CD4-positive, alpha-beta T cell treated with Interferon alpha-2 for 1 hour (primary cell): ENCODE measurements around the gene CYP2A13.
A peak's percentile ranks its signal among the peaks of the same experiment; 100 is the strongest.
"Not testable (repeated sequence)": the region's sequence is repeated elsewhere in the genome, so short reads cannot be mapped to it uniquely, and the experiment has no call there.

Source experiments
- DNase-seq, 2 donors: peaks; one replicate each; pipeline ENCODE4 v3.0.0-alpha.2; 2020 to 2022

Gene CYP2A13, protein sequence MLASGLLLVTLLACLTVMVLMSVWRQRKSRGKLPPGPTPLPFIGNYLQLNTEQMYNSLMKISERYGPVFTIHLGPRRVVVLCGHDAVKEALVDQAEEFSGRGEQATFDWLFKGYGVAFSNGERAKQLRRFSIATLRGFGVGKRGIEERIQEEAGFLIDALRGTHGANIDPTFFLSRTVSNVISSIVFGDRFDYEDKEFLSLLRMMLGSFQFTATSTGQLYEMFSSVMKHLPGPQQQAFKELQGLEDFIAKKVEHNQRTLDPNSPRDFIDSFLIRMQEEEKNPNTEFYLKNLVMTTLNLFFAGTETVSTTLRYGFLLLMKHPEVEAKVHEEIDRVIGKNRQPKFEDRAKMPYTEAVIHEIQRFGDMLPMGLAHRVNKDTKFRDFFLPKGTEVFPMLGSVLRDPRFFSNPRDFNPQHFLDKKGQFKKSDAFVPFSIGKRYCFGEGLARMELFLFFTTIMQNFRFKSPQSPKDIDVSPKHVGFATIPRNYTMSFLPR

DNA sequence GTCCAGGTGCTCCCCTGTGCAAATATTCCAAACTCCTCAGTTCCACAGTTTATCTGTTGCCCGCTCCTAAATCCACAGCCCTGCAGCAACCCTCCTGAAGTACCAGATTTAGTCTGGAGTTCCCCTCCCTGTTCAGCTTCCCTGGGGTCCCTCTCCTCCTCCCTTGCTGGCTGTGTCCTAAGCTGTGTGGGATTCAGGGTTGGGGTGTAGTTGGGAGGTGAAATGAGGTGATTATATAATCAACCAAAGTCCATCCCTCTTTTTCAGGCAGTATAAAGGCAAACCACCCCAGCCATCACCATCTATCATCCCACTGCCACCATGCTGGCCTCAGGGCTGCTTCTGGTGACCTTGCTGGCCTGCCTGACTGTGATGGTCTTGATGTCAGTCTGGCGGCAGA, at the start of gene CYP2A13:
CYP2A13 (plus strand) TSS at position 301 of the 400 bp plus-strand sequence; CDS start at position 322, 21 bp downstream.
- DNase-seq, result no peak

DNA sequence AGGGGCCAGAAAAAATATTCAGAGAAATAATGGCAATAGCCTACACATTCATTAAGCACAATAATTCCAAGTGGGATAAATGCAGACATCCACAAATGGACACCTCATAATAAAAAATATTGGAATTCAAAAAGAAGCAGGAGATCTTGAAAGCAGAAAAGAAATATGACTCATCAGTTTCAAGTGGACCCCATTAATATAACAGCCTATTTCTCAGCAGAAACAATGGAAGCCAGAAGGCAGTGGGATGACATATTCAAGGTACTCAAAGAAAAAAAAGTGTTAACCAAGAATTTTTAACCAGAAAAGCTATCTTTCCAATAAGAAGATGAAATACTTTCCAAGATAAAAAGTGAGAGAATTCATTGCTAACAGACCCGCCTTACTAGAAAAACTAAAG, 48.4 kb upstream of the CYP2A13 start:
- DNase-seq, result no peak

DNA sequence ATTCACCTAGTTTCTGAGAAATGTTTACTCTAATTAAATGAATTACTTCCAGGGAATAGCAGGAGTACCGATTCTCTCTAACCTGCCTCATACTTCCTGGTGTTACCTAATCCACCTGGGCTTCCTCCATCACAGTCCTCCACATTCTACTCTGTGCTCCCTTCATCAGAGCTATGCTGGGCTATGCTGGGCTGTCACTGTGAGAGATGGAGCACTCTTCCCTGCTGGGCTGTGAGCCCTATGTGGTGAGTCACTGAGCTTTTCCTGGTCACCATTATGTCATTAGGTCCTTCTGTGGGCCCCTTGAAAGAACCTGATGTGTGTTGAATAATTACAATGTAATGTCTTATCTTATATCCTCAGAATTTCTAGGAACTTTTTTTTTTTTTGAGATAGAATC, 43.2 kb upstream of the CYP2A13 start:
- not testable (repeated sequence) for DNase-seq

DNA sequence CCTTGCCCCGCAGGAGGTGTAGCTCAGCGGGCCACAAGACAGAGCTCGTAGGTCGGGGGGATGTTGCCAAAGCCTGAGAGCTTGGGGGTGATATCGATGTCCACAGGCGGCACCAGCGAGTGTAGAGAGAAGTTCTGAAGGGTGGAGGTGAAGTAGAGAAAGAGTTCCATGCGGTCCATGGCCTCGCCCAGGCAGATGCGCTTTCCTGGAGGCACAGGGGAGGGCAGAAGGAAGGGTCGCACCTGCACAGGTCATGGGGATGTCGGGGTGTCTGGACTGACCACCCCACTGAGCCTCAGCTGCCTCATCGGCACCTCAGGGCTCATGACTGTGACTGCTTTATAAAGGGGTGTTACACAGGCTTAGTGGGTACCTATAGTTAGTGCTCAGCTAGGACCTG, 37.8 kb upstream of the CYP2A13 start:
- no peak for DNase-seq

DNA sequence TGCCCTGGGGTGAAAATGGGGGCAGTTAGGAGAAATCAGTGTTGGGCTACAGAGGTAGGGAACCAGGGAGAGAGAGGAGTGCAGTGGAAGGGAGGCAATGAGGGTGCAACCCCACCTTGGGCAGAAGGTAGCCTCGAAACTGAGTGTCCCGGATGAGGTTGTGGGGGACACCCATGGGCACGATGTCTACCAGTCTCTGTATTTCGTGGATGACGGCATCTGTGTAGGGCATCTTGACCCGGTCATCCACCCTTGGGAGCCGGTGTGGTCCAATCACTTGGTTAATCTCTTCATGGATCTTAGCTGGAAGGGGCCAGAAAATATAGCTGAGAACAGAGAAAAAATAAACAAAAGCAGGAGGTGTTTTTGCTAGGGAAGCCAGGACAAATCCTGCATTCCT, 36.1 kb upstream of the CYP2A13 start:
- DNase-seq, result not testable (repeated sequence)

DNA sequence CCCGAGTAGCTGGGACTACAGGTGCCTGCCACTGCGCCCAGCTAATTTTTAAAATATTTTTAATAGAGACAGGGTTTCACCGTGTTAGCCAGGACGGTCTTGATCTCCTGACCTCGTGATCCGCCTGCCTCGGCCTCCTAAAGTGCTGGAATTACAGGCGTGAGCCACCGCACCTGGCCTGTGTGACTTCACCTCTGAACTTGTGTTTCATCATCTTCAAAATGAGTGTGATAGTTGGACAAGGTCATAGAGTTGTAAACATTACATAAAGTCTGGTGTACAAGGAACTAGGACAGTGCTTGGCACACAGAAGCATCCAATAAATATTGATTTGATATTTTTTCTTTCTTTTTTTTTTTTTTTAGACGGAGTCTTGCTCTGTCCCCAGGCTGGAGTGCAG, 34.9 kb upstream of the CYP2A13 start:
- not testable (repeated sequence) for DNase-seq

DNA sequence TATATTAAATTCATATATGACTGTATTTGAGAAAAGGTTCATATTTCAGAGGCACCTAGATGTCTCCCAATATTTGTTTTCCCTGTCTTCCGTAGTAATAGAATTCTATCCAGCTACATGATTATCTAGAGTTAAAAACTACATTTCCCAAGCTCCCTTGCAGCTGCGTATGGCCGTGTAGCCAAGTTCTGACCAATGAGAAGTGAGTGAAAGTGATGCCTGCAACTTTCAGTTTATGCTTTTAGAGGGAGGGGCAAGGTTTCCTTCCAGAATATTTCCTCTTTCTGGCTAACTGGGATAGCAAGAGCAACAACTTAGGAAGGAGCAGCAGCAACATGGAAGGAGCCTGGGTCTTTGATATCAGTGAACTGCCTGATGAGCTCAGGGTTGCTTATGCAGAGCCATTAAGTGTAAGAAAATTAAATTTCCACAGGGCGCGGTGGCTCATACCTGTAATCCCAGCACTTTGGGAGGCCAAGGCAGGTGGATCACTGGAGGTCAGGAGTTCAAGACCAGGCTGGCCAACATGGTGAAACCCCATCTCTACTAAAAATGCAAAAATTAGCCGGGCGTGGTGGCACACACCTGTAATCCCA, 23.2 kb upstream of the CYP2A13 start:
- DNase-seq, result peak in 1 of 2 donors; percentile 4

DNA sequence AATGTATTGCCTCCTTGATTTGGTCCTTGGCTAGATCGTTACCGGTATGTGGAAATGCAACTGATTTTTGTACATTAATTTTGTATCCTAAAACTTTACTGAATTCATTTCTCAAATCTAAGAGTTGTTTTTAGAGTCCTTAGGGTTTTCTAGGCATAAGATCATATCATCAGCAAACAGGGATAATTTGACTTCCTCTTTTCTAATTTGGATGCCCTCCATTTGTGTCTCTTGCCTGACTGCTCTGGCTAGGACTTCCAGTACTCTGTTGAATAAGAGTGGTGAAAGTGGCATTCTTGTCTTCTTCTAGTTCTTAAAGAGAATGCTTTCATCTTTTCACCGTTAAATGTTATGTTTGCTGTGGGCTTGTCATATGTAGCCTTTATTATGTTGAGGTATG, 12.0 kb upstream of the CYP2A13 start:
- DNase-seq, result no peak

DNA sequence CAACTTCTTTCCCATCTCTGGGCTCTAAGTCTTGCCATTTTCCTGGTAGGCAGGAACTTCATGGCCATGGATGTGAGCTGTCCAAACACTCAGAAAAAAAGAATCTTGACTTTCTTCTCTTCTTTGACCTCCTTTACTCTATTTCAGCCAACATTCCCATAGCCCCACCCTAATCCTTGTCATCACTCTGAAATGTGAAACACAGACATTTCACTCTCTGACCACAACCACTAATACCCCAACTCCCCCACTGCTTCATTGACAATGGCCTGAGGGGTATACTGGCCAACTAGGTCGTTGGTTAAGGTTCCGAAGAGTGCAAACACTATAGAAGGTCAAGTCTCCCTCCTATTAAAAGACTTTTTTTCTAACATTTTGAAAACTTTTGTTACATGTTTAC, 4.7 kb upstream of the CYP2A13 start:
- DNase-seq, result no peak

DNA sequence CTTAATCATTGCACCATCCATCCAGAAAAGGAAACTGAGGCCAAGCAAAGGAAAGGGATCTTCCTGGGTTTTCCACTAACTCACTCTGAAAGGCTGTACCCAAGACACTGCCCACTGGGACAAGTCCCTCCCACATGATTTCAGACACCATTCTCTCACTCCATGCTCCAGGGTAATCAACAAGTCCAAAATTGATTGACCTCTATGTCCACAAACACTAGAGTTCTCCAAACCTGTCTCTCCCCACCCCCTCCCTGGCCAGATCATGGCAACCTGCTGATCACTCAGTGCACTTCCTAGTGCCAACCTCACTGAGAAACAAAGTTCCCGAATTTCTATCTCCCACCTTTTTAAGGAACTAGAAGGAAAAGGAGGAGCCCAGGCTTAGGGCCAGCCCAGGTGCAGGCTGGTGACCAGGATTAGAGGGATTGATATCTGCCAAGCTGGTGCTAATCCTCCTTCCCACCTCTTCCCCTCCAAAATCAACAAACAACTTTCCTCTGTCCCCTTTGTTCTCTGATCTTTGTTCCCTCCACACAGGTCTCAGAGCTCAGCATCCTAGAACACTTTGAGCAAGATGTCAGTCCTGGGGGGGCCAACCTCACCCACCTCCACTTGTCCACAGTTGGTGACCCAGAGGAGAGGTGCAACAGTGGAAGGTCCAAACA, 2.4 kb upstream of the CYP2A13 start:
- no peak for DNase-seq

DNA sequence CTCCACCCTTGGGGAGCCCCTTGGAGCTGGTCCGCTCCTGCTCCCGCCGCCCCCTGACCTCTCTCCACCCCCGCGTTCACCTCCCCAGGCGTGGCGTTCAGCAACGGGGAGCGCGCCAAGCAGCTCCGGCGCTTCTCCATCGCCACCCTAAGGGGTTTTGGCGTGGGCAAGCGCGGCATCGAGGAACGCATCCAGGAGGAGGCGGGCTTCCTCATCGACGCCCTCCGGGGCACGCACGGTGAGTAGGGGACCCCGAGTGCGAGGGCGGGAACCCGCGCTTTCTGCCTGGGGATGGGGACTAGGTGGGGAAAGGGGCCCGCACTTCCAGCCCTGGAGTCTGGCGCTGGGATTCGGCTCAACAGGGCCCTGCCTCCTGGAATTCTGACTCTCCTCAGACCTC, 1.7 kb downstream of the CYP2A13 start:
- DNase-seq, result peak in 1 of 2 donors; percentile 1

DNA sequence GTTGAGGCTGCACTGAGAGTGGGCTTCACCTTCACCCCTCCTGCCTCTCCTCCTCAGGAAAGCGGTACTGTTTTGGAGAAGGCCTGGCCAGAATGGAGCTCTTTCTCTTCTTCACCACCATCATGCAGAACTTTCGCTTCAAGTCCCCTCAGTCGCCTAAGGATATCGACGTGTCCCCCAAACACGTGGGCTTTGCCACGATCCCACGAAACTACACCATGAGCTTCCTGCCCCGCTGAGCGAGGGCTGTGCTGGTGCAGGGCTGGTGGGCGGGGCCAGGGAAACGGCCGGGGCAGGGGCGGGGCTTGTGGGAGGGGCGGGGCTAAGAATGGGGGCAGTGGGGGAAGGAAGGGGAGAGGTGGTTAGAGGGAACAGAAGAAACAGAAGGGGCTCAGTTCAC, 7.5 kb downstream of the CYP2A13 start:
- DNase-seq, result no peak

DNA sequence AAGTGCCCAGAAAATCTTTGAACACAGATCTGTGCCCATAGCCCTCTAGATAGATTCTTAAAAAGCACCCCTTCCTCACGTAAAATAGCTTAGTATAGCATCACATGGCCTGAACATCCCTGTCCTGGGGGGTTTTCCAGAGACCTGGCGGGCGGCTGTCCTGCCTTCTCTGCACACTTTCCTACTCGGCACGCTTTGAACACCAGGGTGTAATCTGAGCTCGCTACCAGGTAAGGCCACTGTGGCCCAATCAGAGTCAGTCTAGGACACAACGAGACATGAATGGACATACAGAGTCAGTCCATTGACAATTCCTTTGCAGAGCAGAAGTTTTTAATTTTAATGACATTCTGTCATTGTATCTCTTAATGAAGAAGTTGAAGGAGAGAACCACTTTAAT, 8.1 kb downstream of the CYP2A13 start:
- no peak for DNase-seq

DNA sequence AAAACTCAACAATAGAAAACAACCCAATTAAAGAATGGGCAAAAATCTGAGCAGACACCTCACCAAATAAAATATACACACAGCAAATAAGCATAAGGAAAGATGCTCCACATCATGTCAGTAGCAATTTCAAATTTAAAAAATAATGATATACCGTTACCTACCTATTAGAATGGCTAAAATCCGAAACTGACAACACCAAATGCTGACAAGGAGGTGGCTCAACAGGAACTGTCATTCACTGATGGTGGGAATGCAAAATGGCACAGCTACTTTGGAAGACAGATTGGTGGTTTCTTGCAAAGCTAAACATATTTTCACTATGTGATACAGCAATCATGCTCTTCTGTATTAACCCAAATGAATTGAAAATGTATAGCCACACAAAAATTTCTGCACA, 9.1 kb downstream of the CYP2A13 start:
- DNase-seq, result no peak

DNA sequence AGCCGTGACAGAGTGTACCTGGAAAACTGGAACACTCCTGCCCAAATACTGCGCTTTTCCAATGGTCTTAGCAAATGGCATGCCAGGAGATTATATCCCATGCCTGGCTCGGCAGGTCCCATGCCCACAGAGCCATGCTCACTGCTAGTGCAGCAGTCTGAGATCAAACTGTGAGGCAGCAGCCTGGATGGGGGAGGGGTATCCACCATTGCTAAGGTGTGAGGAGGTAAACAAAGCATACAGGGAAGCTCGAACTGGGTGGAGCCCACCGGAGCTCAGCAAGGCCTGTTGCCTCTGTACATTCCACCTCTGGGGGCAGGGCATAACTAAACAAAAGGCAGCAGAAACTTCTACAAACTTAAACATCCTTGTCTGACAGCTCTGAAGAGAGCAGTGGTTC, 10.5 kb downstream of the CYP2A13 start:
- DNase-seq, result no peak

DNA sequence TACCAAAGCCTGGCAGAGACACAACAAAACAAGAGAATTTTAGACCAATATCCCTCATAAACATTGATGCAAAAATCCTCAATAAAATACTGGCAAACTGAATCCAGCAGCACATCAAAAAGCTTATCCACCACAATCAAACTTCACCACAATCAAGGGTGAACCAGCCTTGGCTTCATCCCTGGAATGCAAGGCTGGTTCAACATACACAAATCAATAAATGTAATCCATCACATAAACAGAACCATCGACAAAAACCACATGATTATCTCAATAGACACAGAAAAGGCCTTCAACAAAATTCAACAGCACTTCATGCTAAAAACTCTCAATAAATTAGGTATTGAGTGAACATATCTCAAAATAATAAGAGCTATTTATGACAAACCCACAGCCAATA, 14.0 kb downstream of the CYP2A13 start:
- not testable (repeated sequence) for DNase-seq

DNA sequence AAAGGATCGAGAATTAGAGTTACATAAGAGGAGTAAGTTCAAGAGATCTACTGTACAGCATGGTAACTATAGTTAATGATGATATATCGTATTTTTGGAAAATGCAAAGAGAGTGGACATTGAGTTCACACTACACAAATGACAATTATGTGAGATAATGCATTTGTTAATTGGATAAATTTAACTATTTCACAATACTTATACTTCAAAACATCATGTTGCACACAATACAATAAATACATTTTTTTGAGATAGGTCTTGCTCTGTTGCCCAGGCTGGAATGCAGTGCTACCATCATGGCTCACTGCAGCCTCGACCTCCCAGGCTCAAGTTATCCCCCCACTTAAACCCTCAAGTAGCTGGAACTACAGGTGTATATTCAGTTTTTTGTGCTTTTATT, 17.9 kb downstream of the CYP2A13 start:
- DNase-seq, result no peak

DNA sequence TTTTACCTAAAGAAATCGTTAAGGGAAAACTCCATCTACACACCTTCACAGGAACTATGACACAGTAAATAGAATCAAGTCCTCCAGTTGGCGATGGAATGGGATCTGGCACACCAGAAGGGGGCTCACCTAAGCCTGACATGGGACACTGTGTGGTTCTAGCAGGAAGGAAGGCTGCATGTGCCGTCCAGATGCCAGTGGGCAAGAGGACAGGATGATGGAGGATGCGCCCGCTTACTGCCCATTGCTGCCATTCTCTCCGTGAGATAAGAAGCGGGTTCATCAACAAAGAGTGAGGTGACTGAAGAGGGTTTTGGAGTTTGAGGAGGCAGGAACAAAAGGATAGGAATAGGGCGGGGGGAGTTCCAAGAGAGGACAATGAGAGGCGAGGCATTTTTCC, 23.0 kb downstream of the CYP2A13 start:
- no peak for DNase-seq

DNA sequence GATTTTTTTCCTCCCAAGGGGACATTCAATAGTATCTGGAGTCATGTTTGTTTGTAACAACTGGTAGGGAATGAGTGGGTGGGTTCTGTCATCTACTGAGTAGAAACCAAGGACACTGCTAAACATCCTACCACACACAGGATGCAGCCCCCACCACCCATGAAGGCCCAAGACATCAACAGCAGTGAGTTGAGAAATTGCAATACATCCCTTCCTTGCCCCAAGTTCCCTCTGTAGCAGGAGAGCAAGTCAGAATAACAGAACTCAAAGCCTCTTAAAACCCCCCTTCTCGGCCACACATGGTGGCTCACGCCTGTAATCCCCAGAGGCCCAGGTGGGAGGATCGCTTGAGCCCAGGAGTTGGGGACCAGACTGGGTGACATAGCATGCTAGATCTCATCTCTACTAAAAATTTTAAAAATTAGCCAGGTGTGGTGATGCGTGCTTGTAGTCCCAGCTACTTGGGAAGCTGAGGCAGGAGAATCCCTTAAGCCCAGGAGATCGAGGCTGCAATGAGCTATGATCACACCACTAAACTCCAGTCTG, 23.6 kb downstream of the CYP2A13 start:
- DNase-seq, result no peak

DNA sequence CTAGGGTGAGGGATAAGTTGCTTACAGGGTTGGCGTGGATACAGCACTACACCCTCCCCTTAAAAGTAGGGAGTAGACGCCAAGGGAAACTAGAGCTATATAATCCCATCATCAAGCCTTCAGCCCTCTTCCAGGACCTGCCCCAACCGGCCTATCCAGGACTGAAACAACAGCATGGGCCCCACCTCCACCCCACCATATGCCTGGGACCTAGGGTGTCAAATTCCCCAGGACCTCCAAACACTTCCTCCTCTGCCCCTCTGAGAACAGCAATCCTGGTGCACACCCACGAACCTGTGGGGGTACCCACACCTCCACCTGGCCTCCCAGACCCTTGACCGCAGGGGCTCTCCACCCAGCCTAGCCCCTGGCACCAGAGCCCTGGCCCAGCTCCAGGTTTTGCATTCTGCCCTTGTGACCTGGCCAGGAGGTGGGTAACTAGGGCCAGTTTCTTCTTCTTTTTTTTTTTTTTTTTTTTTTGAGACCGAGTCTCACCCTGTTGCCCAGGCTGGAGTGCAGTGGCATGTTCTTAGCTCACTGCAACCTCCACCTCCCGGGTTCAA, 24.6 kb downstream of the CYP2A13 start:
- DNase-seq, result no peak

DNA sequence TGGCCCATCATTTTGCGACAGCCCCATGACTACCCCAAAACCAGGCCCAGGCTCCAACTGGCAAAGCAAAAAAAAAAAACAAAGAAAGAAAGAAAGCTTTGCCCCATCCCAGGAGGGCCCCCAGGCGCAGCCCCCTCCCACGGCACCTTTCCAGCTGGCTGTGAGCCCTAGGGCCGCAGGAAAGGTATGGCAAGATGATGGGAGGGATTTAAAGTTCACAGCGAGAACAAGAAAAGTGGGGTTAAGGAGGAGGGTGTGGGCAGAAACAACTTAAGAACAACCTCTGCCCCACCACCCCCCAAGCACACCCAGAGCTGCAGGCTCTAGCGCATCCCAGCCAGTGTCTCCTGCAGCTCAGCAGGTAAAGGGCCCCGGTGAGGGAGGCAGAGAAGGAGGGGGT, 25.9 kb downstream of the CYP2A13 start, which contains the start of gene CYP2F1:
CYP2F1 (plus strand) TSS at position 301 of the 400 bp plus-strand sequence. CDS start 1,757 bp downstream, outside the sequence.
- no peak for DNase-seq

DNA sequence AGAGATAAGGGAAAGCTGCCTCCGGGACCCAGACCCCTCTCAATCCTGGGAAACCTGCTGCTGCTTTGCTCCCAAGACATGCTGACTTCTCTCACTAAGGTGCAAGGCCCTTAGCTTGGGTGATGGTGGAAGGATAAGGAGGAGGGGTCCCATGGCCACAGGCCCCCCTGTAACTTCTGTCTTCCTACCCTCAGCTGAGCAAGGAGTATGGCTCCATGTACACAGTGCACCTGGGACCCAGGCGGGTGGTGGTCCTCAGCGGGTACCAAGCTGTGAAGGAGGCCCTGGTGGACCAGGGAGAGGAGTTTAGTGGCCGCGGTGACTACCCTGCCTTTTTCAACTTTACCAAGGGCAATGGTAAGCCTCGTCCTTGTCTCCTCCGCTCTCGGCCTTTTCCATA, 28.0 kb downstream of the CYP2A13 start:
- no peak for DNase-seq
